K562 treated with DMSO at 1 percent for 48 hours (cell line): Measurements from ENCODE around the gene AMIGO1. TPM values are rescaled to one million over a fixed set of nuclear protein-coding genes. Genes with fewer than 3 reads are reported as not detected.

Source experiments
- total RNA-seq: library from RNA; unstranded; fragments of 300-600 nt; gene quantifications from 2 replicates; pipeline ENCODE4 v1.2.3, GENCODE V29; 2022; ENCODE audit warnings: low replicate concordance; ENCODE audit errors: extremely low read depth

AMIGO1 gene, protein sequence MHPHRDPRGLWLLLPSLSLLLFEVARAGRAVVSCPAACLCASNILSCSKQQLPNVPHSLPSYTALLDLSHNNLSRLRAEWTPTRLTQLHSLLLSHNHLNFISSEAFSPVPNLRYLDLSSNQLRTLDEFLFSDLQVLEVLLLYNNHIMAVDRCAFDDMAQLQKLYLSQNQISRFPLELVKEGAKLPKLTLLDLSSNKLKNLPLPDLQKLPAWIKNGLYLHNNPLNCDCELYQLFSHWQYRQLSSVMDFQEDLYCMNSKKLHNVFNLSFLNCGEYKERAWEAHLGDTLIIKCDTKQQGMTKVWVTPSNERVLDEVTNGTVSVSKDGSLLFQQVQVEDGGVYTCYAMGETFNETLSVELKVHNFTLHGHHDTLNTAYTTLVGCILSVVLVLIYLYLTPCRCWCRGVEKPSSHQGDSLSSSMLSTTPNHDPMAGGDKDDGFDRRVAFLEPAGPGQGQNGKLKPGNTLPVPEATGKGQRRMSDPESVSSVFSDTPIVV
- total RNA-seq = not detected in 2 replicates

DNA sequence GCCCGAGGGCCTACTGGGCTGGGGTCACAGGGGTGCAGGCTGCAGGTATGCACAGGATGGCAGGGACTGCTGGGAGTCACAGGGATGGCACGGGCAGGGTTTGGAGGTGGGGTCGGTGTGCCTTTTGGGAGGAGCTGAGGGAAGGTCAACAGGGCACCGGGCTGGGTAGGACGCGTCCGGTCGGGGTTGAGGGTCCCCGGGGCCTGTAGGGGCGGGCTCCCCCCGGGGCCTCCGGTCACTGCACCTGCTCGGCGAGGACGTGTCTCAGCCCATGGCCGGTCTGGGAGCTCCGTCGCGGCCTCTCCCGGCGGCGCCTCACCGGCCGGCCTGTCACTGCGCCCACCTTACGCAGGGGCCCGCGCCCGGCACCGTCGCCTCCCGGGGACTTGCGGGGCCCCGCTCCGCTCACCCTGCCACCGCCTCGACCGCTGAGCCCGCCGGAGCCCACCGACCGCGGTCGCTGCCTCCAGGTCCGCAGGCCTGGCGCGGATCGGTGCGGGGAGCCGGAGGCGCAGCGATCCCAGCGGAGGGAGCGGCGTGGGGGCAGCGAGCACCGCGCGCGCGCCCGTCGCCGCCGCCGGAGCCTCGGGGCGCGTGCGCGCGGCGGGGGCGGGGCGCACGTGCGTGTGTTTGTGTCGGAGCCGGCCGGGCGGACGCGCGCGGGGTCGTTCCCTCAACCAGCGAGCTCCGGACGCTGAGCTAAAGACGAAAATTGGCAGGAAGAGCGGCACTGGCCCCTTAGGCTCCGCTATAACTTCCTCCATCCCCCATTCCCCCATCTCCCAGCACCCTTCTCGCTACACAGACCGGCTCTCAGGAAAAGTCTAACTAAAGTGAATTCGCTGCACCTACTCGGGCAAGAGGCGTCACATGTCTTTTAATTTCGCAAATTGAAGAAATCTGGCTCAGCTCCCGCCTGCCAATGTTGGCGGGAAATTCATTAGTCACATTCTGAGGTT is at the start of gene AMIGO1:
AMIGO1 (minus strand) TSS at position 552 of the 959 bp plus-strand sequence. CDS start 815 bp downstream, outside the sequence.

DNA sequence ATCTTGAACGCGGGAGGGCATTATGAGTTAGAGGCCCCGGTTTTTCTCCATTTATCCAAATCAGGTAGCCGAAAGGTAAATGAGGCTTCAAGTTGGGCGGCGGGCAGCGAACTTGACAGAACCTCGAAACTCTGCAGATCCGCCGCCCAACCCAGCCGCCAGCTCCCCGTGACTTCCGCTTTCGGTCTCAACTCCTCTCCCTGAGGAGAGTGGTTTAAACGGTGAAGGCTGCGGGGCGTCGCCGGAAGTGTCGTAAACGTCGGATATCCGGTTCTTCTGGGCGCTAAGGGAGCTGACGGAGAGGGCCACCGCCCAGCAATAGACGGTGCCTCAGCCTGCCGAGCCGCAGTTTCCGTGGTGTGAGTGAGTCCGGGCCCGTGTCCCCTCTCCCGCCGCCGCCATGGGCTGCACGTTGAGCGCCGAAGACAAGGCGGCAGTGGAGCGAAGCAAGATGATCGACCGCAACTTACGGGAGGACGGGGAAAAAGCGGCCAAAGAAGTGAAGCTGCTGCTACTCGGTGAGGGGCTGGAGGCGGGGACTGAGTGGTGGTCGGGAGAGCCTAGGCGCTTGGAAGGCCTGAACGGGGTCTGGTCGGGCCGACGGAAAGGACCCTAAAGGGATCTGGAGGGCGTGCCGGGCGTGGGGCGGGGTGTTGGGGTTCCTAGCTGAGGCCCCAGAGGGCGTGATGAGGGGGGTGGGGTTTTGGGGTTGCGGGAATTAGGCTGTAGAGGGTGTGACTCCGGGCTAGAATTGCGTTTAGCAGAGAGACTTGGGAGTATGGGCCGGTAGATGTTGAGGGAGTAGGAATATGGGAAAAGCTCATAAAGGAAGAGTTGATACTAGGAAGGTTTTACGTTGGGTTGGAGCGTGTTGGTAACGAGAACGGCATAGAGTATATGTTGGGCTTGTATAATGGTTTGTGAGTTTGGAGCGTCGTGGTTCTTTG is 39.1 kb upstream of the AMIGO1 start, which contains the start of gene GNAI3:
GNAI3 (plus strand) TSS at position 295 of the 947 bp plus-strand sequence; CDS start at position 401, 106 bp downstream.

DNA sequence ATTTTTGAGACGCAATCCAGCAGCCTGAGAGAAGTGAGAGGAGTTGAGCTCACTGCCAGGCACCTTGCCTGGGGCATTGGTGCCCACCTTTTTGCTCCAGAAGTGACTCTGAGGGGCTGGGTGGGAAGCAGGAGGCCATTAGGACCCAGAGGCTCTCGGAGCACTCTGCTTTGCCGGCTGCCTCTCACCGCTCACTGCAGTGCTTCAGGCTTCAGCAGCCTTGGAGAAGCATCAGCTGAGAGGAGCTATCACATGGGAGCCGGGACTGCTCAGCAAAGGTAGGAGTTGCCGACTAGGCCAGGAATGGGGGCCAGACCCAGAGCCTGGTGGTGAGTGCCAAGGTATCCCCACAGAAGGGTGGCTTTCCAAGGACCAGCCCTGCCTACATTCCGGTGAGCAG is 30.1 kb upstream of the AMIGO1 start, which contains the start of gene GPR61:
GPR61 (plus strand) TSS at position 197 of the 400 bp plus-strand sequence. CDS start 3,151 bp downstream, outside the sequence.

DNA sequence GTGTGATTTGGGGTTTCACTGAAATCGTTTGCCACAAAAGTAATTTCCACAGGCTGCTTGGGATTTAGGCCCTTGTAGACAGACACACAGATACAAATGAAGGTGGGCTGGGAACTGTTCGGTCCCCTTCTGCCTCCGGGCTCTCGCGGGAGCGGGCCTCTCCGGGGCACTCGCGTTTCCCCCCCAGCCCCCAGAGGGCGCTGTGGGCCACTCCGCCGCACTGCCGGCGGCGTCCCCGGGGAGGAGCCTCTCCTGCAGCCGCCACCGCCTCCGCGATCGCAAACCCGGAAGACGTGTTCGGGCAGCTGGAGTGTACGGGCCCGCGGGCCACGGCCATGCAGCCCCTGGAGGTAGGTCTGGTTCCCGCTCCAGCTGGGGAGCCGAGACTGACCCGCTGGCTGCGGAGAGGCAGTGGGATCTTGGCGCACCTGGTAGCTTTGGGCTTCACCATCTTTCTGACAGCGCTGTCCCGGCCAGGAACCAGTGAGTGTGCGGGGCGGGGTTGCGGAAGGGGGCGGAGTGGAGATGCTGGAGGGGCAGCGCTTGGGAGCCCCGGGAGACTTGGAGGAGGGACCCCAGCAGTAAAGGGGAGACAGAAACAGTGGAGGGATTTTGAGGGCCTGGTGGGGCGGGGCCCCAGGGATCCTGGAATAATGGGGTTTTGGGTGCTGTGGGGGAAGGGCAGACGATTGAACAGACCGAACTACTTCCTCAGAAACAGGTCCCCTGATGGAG is 15.6 kb downstream of the AMIGO1 start, which contains the start of gene CYB561D1:
CYB561D1 (plus strand) TSS at position 290 of the 735 bp plus-strand sequence; CDS start at position 336, 46 bp downstream.

DNA sequence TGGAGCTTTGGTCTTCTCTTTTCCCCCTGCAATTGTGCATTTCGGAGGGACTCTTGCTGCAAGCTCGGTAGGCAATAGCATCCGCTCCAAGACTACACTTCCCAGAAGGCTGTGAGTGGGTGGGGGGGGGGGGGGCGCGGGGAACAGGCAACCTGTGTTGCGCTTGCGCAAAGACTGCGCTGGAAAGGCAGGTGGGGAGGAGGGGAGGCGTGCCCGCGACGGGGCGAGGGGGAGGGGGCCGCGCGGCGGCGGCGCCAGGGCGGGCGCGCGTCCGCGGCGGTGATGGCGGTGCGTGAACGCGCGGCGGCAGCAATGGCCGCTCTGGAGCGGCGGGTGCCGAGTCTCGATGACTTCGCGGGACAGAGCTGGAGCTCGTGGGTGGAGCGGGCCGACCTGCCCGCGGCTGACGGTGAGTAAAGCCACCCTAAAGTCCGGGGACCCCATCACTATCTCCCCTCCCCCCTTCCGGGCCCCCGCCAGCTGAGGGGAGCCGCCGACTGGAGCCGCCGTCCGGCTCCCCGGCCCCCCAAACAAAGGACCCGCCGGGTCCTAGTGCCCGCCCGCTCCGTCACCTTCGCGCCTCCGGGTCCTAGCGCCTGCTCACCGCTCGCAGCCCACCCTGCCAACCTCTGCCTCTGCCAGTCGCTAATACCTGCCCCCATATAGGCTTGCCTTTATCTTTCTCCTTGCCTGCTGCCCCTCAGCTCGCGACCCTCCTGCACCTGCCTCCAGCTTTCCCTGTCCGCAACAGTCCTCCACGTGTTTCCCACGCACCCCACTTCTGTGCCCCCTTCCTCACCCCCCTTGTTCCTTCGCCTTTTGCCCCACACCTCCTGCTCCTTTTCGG is 25.6 kb downstream of the AMIGO1 start, which contains the start of gene ATXN7L2:
ATXN7L2 (plus strand) TSS at position 234 of the 847 bp plus-strand sequence; CDS start at position 283, 49 bp downstream.

DNA sequence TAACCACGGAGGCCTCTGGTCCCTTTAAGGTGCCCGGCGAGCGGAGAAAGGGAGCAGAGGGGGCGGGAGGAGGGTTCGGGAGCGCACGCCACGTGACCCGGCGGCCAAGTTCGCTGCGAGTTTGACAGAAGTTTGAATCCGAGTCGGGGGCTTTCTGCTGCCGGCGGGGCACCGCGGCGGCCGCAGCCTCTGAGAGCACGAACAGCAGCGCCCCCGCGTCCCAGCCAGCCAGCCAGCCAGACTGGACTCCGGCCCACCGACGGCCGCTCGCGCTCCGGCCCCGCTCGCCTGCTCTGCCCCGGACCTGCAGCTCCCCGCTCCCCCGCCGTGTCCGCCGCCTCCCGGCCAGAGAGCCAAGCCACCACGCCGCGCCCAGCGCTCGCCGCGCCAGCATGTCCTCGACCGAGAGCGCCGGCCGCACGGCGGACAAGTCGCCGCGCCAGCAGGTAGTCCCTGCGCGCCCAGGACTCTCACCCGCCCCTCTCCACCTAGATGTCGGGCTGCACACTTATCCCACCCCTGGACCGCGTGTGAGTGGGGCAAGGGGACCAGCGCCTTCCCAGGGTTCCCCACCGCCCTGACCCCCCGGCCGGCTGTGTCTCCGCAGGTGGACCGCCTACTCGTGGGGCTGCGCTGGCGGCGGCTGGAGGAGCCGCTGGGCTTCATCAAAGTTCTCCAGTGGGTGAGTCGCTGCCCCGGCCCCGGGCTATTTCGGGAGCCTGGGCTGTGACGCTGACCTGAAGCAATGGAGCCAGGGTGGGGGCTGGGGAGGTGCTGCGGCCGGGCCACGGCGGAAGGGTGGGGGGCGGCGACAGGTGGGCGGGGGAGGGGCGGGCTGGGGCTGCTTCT is 42.9 kb downstream of the AMIGO1 start, which contains the start of gene SYPL2:
SYPL2 (plus strand) TSS at position 95 of the 849 bp plus-strand sequence; CDS start at position 393, 298 bp downstream.

Other genes with a start within 250 kb of the AMIGO1 start
- gene PSRC1, start 226.6 kb downstream of the AMIGO1 start, total RNA-seq = not detected in 2 replicates
- not detected in 2 replicates for gene MYBPHL, start 202.7 kb downstream of the AMIGO1 start, total RNA-seq
- not detected in 2 replicates for gene SORT1, start 111.8 kb downstream of the AMIGO1 start, total RNA-seq
- gene PSMA5, start 83.3 kb downstream of the AMIGO1 start, total RNA-seq = not detected in 2 replicates
- gene SYPL2, start 43.2 kb downstream of the AMIGO1 start, total RNA-seq = not detected in 2 replicates
- not detected in 2 replicates for gene ATXN7L2, start 25.8 kb downstream of the AMIGO1 start, total RNA-seq
- not detected in 2 replicates for gene CYB561D1, start 15.6 kb downstream of the AMIGO1 start, total RNA-seq
- gene GPR61, start 30.1 kb upstream of the AMIGO1 start, total RNA-seq = not detected in 2 replicates
- gene GNAI3, start 38.9 kb upstream of the AMIGO1 start, total RNA-seq = not detected in 2 replicates
- gene GNAT2, start 109.9 kb upstream of the AMIGO1 start, total RNA-seq = not detected in 2 replicates
- gene AMPD2, start 110.1 kb upstream of the AMIGO1 start, total RNA-seq = 959 TPM in 1 of 2 replicates, not detected in the other
- not detected in 2 replicates for gene GSTM4, start 146.4 kb upstream of the AMIGO1 start, total RNA-seq
- gene GSTM2, start 158.3 kb upstream of the AMIGO1 start, total RNA-seq = not detected in 2 replicates
- not detected in 2 replicates for gene GSTM1, start 178.1 kb upstream of the AMIGO1 start, total RNA-seq
- gene GSTM5, start 202.5 kb upstream of the AMIGO1 start, total RNA-seq = not detected in 2 replicates
- not detected in 2 replicates for gene GSTM3, start 231.3 kb upstream of the AMIGO1 start, total RNA-seq